ENCODE data around the gene DCAF11. TPM values are rescaled to one million over a fixed set of nuclear protein-coding genes. Genes with fewer than 3 reads are reported as not detected.
A peak's percentile ranks its signal among the peaks of the same experiment; 100 is the strongest.

Gene DCAF11
- total RNA-seq, 1 donor from 2014 or later = 42.6 TPM

DNA sequence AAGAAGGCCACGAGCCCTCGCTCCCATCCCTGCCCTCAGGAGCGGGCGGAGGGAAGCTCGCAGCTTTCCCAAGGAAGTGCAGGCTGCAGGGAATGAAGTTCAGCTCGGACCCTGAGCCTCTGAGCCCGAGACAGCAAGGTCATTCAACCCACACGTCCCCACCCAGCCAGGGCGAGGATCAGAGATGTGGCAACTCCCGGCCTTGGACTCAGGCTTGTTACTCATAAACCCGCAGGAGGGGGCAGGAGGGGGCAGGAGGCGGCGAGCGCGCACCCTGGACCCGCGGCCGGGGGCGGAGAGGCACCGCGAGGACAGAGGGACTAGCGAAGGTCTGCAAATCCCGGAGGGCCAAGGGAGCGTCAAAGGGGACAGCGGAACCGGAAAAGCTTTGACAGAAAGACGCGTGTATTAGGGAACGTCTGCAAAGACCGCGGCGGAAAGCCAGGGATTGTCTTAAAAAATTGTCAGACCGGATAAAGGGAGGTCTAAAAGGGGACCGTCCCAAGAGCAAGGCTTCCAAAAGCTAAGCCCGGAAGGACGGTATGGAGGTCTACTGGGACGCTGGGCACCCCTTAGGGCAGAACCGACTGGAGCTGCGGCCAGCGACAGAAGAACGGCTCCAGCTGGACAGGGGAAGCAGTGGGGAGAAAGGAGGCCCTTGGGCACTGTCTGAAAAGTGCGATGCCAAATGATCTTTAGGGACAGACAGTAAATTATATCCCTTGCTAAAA is 611 bp upstream of the DCAF11 start:
- TF ChIP-seq, protein P1, sequence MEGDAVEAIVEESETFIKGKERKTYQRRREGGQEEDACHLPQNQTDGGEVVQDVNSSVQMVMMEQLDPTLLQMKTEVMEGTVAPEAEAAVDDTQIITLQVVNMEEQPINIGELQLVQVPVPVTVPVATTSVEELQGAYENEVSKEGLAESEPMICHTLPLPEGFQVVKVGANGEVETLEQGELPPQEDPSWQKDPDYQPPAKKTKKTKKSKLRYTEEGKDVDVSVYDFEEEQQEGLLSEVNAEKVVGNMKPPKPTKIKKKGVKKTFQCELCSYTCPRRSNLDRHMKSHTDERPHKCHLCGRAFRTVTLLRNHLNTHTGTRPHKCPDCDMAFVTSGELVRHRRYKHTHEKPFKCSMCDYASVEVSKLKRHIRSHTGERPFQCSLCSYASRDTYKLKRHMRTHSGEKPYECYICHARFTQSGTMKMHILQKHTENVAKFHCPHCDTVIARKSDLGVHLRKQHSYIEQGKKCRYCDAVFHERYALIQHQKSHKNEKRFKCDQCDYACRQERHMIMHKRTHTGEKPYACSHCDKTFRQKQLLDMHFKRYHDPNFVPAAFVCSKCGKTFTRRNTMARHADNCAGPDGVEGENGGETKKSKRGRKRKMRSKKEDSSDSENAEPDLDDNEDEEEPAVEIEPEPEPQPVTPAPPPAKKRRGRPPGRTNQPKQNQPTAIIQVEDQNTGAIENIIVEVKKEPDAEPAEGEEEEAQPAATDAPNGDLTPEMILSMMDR (conservative IDR thresholded peaks at IDR 0.05; ENCODE audit: low read depth, low read length) = no peak
- H3K4me3 ChIP-seq (ENCODE audit: low read depth, low read length) = peak overlapping the region; percentile 68

DNA sequence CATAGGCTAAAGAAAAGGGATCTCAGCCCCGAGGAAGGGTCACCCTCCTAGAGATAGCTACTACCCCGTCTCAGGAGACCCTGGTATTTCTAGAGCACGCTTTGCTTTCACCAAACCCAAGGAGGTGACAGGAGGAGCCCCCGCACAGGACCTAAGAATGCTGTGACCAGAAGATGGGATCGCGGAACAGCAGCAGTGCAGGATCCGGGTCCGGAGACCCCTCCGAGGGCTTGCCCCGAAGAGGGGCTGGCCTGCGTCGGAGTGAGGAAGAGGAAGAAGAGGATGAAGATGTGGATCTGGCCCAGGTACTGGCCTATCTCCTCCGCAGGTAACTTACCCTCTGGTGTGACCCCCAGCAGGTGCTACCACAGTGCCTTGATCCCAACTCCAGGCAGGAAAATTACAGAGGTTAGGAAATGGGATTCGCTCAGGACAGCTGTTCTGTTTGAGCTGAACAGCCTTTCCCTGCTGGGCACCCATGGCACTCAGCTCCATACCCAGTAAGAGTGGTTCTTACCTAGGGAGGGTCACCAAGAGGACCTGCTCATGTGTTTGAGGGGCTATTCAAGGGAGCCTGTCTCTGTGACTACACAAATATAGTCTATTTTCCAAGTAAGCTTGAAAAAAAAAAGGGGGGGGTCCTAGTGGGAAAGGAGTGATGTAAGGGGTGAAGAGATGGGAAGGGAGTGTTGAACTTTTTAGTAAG is 998 bp downstream of the DCAF11 start:
- DNase-seq (ENCODE audit: low read depth) = no peak
- TF ChIP-seq, protein P1 (conservative IDR thresholded peaks at IDR 0.05; ENCODE audit: low read depth, low read length) = no peak
- peak overlapping the region; percentile 68 for H3K4me3 ChIP-seq (ENCODE audit: low read depth, low read length)

More for the DNA sequence above, 611 bp upstream of the DCAF11 start:
- DNase-seq (ENCODE audit: low read depth) = peak; percentile 82

DNA sequence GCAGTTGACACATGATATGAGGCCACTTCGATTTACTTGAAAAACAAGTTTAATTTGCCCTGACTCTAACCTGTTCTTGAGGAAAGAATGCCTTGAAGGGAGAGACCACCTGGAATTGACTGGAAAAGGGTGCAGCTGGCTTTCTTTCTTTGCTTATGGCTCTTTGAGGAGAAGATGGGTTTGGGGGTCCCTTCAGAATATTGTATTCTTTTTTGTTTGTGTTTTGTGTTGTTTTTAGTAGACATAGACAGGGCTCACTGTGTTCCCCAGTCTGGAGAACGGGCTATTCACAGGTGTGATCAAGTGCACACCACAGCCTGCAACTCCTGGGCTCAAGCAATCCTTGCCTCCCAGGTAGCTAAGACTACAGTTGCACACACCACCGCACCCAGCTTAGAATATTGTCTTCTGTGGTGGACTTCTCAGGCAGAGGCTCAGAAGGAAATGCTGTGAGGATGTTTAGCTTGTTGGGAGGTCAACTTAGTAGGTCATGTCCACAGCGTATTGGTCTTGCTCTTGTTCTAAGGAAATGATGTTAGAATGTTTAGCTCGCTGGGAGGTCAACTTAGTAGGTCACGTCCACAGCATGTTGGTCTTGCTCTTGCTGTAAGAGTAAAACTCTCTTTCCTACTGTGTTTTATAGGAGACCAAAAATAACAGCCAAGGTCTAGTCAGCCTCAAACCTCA is 1.7 kb downstream of the DCAF11 start:
- H3K4me3 ChIP-seq (ENCODE audit: low read depth, low read length) = peak overlapping the region; percentile 68
- TF ChIP-seq, protein P1 (conservative IDR thresholded peaks at IDR 0.05; ENCODE audit: low read depth, low read length) = no peak
- no peak for DNase-seq (ENCODE audit: low read depth)

DNA sequence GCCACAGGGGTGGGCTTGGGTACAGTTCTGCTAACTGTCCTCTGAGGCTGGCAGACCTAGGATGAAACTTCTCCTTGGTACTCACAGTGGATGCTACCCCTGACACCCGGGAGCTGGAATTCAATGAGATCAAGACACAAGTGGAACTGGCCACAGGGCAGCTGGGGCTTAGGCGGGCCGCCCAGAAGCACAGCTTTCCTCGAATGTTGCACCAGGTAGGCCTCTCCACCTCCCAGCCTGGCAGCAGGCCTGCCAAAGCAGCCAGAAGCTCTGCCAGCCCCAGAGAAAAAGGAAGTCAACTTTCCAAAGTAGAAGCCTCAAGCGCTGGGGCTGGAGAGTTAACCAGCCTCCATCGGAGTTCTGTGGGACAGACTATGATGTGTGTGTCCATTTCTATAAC is 2.6 kb downstream of the DCAF11 start:
- DNase-seq (ENCODE audit: low read depth) = no peak
- TF ChIP-seq, protein P1 (conservative IDR thresholded peaks at IDR 0.05; ENCODE audit: low read depth, low read length) = no peak
- H3K4me3 ChIP-seq (ENCODE audit: low read depth, low read length) = no peak overlapping the region

DNA sequence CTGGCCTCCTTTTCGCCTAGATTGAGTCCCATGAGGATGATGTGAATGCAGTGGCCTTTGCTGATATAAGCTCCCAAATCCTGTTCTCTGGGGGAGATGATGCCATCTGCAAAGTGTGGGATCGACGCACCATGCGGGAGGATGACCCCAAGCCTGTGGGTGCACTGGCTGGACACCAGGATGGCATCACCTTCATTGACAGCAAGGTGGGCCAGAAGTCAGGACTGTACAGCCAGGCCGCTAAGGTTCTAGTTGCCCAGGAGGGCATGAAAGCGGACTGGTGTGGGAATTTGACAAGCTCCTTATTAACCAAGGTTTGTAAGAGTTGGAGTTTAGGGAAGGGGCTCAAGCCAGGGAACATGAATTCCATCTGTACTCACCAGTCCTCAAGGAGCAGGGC is 5.1 kb downstream of the DCAF11 start:
- TF ChIP-seq, protein P1 (conservative IDR thresholded peaks at IDR 0.05; ENCODE audit: low read depth, low read length) = no peak
- no peak for DNase-seq (ENCODE audit: low read depth)

DNA sequence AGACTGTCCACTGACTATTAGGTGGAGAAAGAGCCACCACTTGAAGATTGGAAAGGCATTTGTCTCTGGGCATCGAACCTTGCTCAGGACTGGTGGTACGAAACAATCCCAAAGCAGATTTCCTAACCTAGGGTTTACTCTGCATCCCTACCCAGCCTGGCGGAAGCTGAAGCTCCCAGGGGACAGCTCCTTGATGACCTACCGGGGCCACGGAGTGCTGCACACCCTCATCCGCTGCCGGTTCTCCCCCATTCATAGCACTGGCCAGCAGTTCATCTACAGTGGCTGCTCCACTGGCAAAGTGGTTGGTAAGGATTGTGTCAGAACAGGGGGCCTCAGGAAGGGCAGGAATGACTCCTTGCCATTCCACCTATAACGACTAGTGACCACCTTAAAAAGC is 6.6 kb downstream of the DCAF11 start:
- TF ChIP-seq, protein P1 (conservative IDR thresholded peaks at IDR 0.05; ENCODE audit: low read depth, low read length) = no peak
- no peak overlapping the region for H3K4me3 ChIP-seq (ENCODE audit: low read depth, low read length)
- DNase-seq (ENCODE audit: low read depth) = no peak

More for the DNA sequence above, 5.1 kb downstream of the DCAF11 start:
- no peak overlapping the region for H3K4me3 ChIP-seq (ENCODE audit: low read depth, low read length)

Measured in epithelial cell of proximal tubule (primary cell).